Measurements from ENCODE around the gene PSMD6.

PSMD6 gene

GRCh38 chr3:63986146-63986545, 37.1 kb downstream of the PSMD6 start:
- TF ChIP-seq, protein P1, sequence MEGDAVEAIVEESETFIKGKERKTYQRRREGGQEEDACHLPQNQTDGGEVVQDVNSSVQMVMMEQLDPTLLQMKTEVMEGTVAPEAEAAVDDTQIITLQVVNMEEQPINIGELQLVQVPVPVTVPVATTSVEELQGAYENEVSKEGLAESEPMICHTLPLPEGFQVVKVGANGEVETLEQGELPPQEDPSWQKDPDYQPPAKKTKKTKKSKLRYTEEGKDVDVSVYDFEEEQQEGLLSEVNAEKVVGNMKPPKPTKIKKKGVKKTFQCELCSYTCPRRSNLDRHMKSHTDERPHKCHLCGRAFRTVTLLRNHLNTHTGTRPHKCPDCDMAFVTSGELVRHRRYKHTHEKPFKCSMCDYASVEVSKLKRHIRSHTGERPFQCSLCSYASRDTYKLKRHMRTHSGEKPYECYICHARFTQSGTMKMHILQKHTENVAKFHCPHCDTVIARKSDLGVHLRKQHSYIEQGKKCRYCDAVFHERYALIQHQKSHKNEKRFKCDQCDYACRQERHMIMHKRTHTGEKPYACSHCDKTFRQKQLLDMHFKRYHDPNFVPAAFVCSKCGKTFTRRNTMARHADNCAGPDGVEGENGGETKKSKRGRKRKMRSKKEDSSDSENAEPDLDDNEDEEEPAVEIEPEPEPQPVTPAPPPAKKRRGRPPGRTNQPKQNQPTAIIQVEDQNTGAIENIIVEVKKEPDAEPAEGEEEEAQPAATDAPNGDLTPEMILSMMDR (IDR thresholded peaks at IDR 0.05; ENCODE audit: low read depth, low read length), result no peak
- peak in 1 of 2 donors; percentile 15 for DNase-seq (ENCODE audit: low read depth in 2 of 2)
- H3K4me3 ChIP-seq (replicated peaks in 1 of 2; ENCODE audit: low read depth in 2 of 2, low read length in 2 of 2), result no peak overlapping the region

GRCh38 chr3:63984391-63984790, 38.9 kb downstream of the PSMD6 start:
- no peak for DNase-seq (ENCODE audit: low read depth in 2 of 2)
- TF ChIP-seq, protein P1 (IDR thresholded peaks at IDR 0.05; ENCODE audit: low read depth, low read length), result no peak
- H3K4me3 ChIP-seq (replicated peaks in 1 of 2; ENCODE audit: low read depth in 2 of 2, low read length in 2 of 2), result no peak overlapping the region

DNA sequence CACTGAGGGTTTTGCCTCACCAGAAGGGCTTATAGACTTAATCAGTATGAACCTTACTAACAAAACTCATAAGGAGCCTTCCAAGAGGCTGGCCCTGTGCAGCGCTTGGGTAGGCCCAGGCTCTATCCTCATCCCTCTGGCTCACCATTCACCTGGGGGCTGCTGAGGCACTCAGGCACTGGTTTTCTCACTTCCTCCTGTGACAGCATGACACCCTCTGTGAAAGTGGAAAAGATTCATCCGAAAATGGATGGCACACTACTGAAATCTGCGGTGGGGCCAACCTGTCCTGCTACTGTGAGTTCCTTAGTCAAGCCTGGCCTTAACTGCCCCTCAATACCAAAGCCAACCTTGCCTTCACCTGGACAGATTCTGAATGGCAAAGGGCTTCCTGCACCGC, 41.3 kb downstream of the PSMD6 start:
- TF ChIP-seq, protein P1 (IDR thresholded peaks at IDR 0.05; ENCODE audit: low read depth, low read length), result no peak

GRCh38 chr3:63980830-63981498, 42.3 kb downstream of the PSMD6 start:
- TF ChIP-seq, protein P1 (IDR thresholded peaks at IDR 0.05; ENCODE audit: low read depth, low read length), result no peak
- H3K4me3 ChIP-seq (replicated peaks in 1 of 2; ENCODE audit: low read depth in 2 of 2, low read length in 2 of 2), result no peak overlapping the region
- DNase-seq (ENCODE audit: low read depth in 2 of 2), result no peak

More for the DNA sequence above, 41.3 kb downstream of the PSMD6 start:
- H3K4me3 ChIP-seq (replicated peaks in 1 of 2; ENCODE audit: low read depth in 2 of 2, low read length in 2 of 2), result no peak overlapping the region
- no peak for DNase-seq (ENCODE audit: low read depth in 2 of 2)

DNA sequence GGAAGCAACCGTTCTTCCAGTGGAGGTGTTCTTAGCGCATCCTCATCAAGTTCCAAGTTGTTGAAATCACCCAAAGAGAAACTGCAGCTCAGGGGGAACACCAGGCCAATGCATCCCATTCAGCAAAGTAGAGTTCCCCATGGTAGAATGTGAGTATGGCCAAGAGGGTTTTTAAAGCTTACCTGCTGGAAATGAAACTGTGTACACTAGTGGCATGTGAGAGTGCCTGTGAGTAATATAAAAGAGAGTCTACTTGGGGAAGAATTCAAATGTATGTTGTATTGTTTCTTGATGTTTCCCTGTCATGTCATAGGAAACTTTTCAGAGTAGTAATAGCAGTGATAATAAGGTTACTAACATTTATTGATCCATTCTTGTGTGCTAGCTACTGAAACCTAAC, 43.3 kb downstream of the PSMD6 start:
- DNase-seq (ENCODE audit: low read depth in 2 of 2), result no peak

DNA sequence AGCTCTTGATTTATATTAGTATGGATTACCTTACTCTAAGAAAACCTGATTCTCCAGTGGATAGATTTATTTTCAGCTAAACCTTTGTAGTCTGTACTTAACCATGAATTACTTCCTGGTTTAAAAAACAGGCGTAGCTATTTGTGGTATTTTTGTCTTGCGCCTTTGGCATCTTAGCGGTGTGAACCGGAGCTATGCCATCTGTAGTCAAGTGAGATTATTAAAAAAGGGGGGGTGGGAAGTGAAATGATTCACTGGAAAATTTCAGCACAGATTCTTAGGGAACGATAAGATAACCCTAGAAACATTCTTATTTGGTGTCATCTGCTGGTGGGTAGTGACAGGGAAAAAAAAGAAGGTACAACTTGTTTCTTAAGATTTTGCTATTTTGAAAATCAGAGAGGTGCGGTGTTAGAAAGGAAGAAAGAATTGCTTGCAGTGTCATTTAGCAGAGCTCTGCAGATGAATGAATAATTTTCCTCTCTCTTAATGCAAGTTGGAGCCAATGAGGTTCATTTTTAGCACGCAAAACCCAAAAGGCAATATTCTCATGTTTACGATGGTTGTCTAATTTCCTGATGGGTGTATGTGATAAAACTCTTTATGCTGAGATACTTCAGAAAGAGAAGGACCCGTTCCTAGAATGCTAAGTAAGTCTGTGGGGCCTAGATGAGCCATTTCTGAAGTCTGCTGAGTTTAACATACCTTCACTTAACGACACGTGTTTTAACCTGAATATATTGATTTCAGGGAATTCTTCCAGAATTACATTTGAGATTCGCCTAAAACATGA, 44.0 kb downstream of the PSMD6 start:
- TF ChIP-seq, protein P1 (IDR thresholded peaks at IDR 0.05; ENCODE audit: low read depth, low read length), result no peak
- peak; percentile 37 to 85 for DNase-seq (ENCODE audit: low read depth in 2 of 2)
- H3K4me3 ChIP-seq (replicated peaks in 1 of 2; ENCODE audit: low read depth in 2 of 2, low read length in 2 of 2), result no peak overlapping the region

More for the DNA sequence above, 43.3 kb downstream of the PSMD6 start:
- TF ChIP-seq, protein P1 (IDR thresholded peaks at IDR 0.05; ENCODE audit: low read depth, low read length), result no peak
- no peak overlapping the region for H3K4me3 ChIP-seq (replicated peaks in 1 of 2; ENCODE audit: low read depth in 2 of 2, low read length in 2 of 2)
